Measurements from ENCODE around the gene TESMIN. TPM values are rescaled to one million over a fixed set of nuclear protein-coding genes. Genes with fewer than 3 reads are reported as not detected.

Gene TESMIN
- total and polyA plus RNA-seq, 2 of the 13 experiments (the other 11 are each of a cell fraction or from before 2014, with no cell fraction given) = 0.15 to 0.45 TPM

DNA sequence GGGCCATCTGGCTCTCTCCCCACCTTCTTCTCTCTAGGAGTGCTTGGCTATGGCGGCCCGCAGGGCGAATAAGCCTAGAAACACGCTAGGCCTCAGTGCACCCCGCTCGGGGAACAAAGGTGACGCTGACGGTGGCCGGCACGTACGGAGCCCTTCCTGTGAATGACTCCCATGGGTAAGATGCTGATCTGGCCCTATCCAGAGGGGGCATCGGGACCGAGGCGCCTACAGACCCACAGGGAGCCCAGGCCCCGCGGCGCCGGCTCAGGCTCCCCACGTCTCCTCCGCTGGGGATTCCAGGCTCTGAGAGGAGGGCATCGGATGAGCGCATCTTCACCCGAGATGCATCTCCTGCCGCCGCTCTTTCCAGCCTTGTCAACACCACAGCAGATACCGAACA, 31.4 kb upstream of the TESMIN start:
- POLR2A ChIA-PET = no interaction called here
- H4K20me1 ChIP-seq (ENCODE audit: insufficient read depth, low read length) = no peaks in the 10 kb centered on the region
- FAIRE-seq (no peak), ATAC-seq (no peak), DNase-seq (ENCODE audit: low spot score) (no peak)
- no peak overlapping the region for H3K27ac ChIP-seq (ENCODE audit: extremely low read length, insufficient read depth, low read length)
- 98% methylated on average over 9 of the region's 26 CpGs for WGBS (ENCODE audit: low lambda C conversion rate)
- CTCF ChIA-PET (ENCODE audit: low intra/inter-chr PET ratio, low total read pairs) = no interaction called here
- H3K9ac ChIP-seq (ENCODE audit: insufficient read depth, low read depth, low read length) = no peak overlapping the region
- intact Hi-C loops (cut with micrococcal nuclease; ENCODE audit: unreplicated experiment) = no loop called here
- no peaks in the 10 kb centered on the region for H3K79me2 ChIP-seq (ENCODE audit: insufficient read depth, low read length)
- no peak overlapping the region for H2AFZ ChIP-seq (ENCODE audit: low read length)
- H3K4me2 ChIP-seq (ENCODE audit: low read depth, low read length) = no peak overlapping the region
- in situ Hi-C loops (cut with HindIII; ENCODE audit: extremely low pct_ligation_motif_present, low pct_unique_long_range_greater_than_20kb) = no loop called here
- H3K4me3 ChIP-seq (replicated peaks in 1 of 3; ENCODE audit: insufficient read depth in 1 of 3, low read depth in 2 of 3, low read length in 3 of 3) = no peak overlapping the region
- H3K36me3 ChIP-seq (replicated peaks in 1 of 2; ENCODE audit: control insufficient read depth in 1 of 2, insufficient read depth in 2 of 2, low read length in 2 of 2) = peaks cover 0 to 4% of the 10 kb centered on the region in 2 experiments; a peak in 1 of 5 replicates
- H3K9me3 ChIP-seq (ENCODE audit: low read length) = no peaks in the 10 kb centered on the region
- H3K4me1 ChIP-seq (ENCODE audit: insufficient read depth, low read length) = no peaks in the 10 kb centered on the region
- no TSS peak for BruUV-seq (replicated peaks)
- TF ChIP-seq ARNT2 (CRISPR knock-in tag; IDR thresholded peaks at IDR 0.05; ENCODE audit: low read depth) (no peak), ZNF569 (CRISPR knock-in tag; IDR thresholded peaks at IDR 0.05; ENCODE audit: borderline replicate concordance) (no peak), ZNF746 (CRISPR knock-in tag; IDR thresholded peaks at IDR 0.05) (no peak), ZNF879 (CRISPR knock-in tag; IDR thresholded peaks at IDR 0.05) (no peak)
- H3K27me3 ChIP-seq (ENCODE audit: control insufficient read depth in 1 of 2, insufficient read depth in 2 of 2, low read length in 2 of 2) = no peaks in the 10 kb centered on the region

DNA sequence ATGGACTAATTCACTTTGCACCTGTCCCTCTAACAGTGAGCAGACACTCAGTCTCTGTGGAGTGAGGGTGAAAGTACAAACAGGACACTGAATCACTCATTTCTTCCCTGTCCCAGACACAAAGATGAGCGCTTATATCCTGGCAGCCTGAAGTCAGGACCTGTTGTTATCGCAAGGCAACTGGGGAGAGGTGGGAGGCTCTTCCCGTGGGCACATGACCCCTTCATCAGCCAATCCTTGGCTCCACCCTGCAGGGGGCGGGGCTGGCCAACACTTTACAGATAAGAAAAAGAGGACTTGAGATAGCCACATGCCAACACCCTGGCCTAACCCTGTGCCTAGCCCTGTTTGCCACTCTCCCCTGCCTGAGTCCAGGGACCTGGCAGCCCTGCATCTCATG, 29.5 kb upstream of the TESMIN start:
- WGBS (ENCODE audit: low lambda C conversion rate) = 50% methylated on average over 1 of the region's 4 CpGs
- in situ Hi-C loops (cut with HindIII; ENCODE audit: extremely low pct_ligation_motif_present, low pct_unique_long_range_greater_than_20kb) = no loop called here
- no peak for FAIRE-seq
- no peak overlapping the region for H3K27ac ChIP-seq (ENCODE audit: extremely low read length, insufficient read depth, low read length)
- ATAC-seq = peak; percentile 40
- DNase-seq (ENCODE audit: low spot score) = no peak
- POLR2A ChIA-PET = no interaction called here
- no peak overlapping the region for H2AFZ ChIP-seq (ENCODE audit: low read length)
- no peak overlapping the region for H3K4me2 ChIP-seq (ENCODE audit: low read depth, low read length)
- no peaks in the 10 kb centered on the region for H3K9me3 ChIP-seq (ENCODE audit: low read length)
- H3K27me3 ChIP-seq (ENCODE audit: control insufficient read depth in 1 of 2, insufficient read depth in 2 of 2, low read length in 2 of 2) = no peaks in the 10 kb centered on the region
- H4K20me1 ChIP-seq (ENCODE audit: insufficient read depth, low read length) = no peaks in the 10 kb centered on the region
- CTCF ChIA-PET (ENCODE audit: low intra/inter-chr PET ratio, low total read pairs) = no interaction called here
- H3K36me3 ChIP-seq (replicated peaks in 1 of 2; ENCODE audit: control insufficient read depth in 1 of 2, insufficient read depth in 2 of 2, low read length in 2 of 2) = peaks cover 2 to 4% of the 10 kb centered on the region in 2 experiments; a peak in 3 of 5 replicates
- no TSS peak for BruUV-seq (replicated peaks)
- no peak overlapping the region for H3K9ac ChIP-seq (ENCODE audit: insufficient read depth, low read depth, low read length)
- H3K79me2 ChIP-seq (ENCODE audit: insufficient read depth, low read length) = no peaks in the 10 kb centered on the region
- intact Hi-C loops (cut with micrococcal nuclease; ENCODE audit: unreplicated experiment) = no loop called here
- H3K4me1 ChIP-seq (ENCODE audit: insufficient read depth, low read length) = no peaks in the 10 kb centered on the region
- H3K4me3 ChIP-seq (replicated peaks in 1 of 3; ENCODE audit: insufficient read depth in 1 of 3, low read depth in 2 of 3, low read length in 3 of 3) = no peak overlapping the region
- TF ChIP-seq, protein P1, sequence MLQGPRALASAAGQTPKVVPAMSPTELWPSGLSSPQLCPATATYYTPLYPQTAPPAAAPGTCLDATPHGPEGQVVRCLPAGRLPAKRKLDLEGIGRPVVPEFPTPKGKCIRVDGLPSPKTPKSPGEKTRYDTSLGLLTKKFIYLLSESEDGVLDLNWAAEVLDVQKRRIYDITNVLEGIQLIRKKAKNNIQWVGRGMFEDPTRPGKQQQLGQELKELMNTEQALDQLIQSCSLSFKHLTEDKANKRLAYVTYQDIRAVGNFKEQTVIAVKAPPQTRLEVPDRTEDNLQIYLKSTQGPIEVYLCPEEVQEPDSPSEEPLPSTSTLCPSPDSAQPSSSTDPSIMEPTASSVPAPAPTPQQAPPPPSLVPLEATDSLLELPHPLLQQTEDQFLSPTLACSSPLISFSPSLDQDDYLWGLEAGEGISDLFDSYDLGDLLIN (CRISPR knock-in tag; IDR thresholded peaks at IDR 0.05; ENCODE audit: borderline replicate concordance) = no peak
- TF ChIP-seq CHD2 (IDR thresholded peaks at IDR 0.05; ENCODE audit: low read depth, low read length) (no peak), ADNP (CRISPR knock-in tag; IDR thresholded peaks at IDR 0.05) (no peak)
- TF ChIP-seq, protein P2, sequence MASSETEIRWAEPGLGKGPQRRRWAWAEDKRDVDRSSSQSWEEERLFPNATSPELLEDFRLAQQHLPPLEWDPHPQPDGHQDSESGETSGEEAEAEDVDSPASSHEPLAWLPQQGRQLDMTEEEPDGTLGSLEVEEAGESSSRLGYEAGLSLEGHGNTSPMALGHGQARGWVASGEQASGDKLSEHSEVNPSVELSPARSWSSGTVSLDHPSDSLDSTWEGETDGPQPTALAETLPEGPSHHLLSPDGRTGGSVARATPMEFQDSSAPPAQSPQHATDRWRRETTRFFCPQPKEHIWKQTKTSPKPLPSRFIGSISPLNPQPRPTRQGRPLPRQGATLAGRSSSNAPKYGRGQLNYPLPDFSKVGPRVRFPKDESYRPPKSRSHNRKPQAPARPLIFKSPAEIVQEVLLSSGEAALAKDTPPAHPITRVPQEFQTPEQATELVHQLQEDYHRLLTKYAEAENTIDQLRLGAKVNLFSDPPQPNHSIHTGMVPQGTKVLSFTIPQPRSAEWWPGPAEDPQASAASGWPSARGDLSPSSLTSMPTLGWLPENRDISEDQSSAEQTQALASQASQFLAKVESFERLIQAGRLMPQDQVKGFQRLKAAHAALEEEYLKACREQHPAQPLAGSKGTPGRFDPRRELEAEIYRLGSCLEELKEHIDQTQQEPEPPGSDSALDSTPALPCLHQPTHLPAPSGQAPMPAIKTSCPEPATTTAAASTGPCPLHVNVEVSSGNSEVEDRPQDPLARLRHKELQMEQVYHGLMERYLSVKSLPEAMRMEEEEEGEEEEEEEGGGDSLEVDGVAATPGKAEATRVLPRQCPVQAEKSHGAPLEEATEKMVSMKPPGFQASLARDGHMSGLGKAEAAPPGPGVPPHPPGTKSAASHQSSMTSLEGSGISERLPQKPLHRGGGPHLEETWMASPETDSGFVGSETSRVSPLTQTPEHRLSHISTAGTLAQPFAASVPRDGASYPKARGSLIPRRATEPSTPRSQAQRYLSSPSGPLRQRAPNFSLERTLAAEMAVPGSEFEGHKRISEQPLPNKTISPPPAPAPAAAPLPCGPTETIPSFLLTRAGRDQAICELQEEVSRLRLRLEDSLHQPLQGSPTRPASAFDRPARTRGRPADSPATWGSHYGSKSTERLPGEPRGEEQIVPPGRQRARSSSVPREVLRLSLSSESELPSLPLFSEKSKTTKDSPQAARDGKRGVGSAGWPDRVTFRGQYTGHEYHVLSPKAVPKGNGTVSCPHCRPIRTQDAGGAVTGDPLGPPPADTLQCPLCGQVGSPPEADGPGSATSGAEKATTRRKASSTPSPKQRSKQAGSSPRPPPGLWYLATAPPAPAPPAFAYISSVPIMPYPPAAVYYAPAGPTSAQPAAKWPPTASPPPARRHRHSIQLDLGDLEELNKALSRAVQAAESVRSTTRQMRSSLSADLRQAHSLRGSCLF (CRISPR knock-in tag; IDR thresholded peaks at IDR 0.05; ENCODE audit: borderline replicate concordance) = no peak
- TF ChIP-seq, protein P3, sequence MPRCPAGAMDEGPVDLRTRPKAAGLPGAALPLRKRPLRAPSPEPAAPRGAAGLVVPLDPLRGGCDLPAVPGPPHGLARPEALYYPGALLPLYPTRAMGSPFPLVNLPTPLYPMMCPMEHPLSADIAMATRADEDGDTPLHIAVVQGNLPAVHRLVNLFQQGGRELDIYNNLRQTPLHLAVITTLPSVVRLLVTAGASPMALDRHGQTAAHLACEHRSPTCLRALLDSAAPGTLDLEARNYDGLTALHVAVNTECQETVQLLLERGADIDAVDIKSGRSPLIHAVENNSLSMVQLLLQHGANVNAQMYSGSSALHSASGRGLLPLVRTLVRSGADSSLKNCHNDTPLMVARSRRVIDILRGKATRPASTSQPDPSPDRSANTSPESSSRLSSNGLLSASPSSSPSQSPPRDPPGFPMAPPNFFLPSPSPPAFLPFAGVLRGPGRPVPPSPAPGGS (CRISPR knock-in tag; IDR thresholded peaks at IDR 0.05) = no peak
- TF ChIP-seq, protein P4, sequence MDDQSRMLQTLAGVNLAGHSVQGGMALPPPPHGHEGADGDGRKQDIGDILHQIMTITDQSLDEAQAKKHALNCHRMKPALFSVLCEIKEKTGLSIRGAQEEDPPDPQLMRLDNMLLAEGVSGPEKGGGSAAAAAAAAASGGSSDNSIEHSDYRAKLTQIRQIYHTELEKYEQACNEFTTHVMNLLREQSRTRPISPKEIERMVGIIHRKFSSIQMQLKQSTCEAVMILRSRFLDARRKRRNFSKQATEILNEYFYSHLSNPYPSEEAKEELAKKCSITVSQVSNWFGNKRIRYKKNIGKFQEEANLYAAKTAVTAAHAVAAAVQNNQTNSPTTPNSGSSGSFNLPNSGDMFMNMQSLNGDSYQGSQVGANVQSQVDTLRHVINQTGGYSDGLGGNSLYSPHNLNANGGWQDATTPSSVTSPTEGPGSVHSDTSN (CRISPR knock-in tag; IDR thresholded peaks at IDR 0.05; ENCODE audit: borderline replicate concordance) = no peak

All from HepG2 (cell line).